HL-60/S4 treated with retinoic acid at 250 ng/mL for 4 days and 3 days (cell line): ENCODE results near the gene RAF1.
"Not testable (repeated sequence)": the region's sequence is repeated elsewhere in the genome, so short reads cannot be mapped to it uniquely, and the experiment has no call there.

Source experiments
- in situ Hi-C: fragments of 300-500 bp; cut with MboI; formaldehyde crosslinking; loops from 2 replicates; pipeline ENCODE4 v1.7.0; 2022; ENCODE audit warnings: low sequenced_read_pairs

Gene RAF1

DNA sequence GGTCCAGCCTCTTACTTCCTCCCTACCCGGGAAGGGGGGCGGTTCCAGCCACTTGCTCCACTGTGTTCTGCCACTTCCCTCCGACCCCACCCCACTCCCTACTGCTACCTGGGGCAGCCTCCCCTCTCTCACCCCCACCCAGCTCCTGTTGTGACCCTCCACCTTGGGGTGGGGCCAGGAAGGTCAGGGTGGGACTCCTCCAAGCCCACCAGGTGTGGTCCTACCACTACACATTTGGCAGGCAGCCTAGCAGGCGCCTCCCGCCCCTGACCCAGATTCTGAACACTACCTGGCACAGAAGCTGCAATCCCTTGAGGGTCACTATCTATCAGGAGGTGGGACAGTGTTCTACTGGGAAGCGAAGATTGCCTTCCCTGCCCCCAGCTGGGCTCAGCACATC, 13.7 kb upstream of the RAF1 start:
- in situ Hi-C loops, result no loop called here

DNA sequence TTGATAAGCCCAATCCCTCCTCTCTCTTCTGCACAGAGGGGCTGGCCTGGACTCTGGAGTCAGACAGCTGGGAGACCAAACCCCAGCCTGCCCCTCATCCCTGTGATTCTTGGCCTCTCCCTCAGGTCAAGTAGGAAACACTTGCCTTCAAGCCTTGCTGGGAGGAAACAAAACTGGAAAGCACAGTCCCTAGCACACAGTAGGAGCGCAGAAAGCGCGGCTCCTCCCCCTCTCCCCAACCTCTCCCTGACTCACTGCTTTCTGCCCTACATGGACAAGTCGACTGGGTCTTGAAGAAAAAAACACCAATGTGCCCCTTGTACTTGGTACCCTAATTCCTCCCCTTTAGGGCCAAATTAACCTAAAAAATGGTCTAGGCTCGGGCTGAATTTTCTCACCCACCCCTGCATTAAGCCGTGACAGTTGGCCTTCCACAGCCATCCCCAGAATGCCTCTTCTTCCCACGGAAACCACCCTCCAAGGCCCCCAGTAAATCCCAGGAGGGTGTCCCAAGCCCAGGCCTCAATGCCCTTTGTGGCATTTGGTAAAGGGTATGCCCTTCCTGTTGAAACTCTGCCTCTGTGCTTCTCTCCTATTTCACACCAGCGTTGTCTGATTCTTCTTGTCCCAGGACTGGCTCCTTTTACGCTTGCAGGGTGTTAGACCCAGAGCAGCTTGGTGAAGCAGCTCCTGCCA, 11.3 kb upstream of the RAF1 start:
- in situ Hi-C loops, result no loop called here

DNA sequence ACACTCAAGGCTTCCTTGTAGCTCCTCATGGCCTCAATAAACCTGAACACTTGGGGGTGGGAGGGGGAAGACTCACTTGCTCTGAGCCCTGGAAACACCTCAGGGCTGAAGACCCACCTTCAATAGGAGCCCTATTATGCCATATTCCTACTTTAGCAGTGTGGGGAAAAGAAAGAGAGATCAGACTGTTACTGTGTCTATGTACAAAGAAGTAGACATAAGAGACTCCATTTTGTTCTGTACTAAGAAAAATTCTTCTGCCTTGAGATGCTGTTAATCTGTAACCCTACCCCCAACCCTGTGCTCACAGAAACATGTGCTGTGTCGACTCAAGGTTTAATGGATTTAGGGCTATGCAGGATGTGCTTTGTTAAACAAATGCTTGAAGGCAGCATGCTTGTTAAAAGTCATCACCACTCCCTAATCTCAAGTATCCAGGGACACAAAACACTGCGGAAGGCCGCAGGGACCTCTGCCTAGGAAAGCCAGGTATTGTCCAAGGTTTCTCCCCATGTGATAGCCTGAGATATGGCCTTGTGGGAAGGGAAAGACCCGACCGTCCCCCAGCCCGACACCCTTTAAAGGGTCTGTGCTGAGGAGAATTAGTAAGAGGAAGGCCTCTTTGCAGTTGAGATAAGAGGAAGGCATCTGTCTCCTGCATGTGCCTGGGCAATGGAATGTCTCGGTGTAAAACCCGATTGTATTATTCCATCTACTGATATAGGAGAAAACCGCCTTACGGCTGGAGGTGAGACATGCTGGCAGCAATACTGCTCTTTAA, 10.2 kb upstream of the RAF1 start:
- in situ Hi-C loops, result not testable (repeated sequence)

DNA sequence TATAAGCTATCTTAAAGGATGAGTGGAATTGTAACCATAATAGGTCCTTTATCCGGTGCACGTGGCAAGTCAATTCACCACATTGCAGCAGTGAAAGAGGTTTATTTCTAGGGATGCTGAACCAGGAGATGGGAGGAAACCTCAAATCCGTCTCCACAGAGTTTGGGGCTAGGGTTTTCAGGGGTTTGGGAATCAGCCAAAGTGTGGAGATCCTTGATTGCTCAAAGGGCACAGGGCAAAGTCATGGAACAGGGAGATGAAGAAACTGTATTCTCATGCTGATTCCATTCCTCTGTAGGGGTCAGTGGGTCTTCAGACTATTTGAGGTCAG, 7.2 kb upstream of the RAF1 start:
- in situ Hi-C loops, result no loop called here

DNA sequence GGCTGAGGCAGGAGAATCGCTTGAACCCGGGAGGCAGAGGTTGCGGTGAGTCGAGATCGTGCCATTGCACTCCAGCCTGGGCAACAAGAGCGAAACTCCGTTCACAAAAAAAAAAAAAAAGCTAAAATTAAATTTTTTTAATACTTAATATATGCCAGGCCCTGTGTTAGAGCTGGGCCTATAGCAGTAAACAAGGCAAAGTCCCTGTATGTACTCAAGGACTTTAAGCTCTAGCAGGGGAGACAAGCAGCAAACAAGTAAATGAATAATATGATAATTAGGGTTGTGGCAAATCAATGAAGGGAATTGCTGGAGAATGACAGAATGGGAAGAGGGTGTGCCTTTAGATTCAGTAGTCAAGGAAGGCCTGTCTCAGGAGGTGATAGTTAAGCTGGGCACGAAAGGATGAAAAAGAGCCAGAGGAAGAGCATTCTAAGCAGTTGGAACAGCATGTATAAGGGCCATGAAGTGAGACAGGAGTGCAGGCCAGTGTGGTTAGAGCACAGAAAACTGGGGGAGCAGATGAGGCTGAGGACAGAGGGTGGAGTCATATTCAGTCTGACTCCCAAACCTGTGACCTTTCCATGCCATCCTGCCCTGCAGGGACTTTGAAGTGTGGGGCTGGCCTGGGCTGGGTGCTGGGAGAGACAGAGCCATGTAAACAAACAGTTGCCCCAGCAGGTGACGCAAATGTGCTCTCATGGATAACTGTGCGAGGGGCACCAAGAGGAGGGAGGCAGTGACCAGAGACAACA, 6.6 kb upstream of the RAF1 start:
- in situ Hi-C loops, result no loop called here

DNA sequence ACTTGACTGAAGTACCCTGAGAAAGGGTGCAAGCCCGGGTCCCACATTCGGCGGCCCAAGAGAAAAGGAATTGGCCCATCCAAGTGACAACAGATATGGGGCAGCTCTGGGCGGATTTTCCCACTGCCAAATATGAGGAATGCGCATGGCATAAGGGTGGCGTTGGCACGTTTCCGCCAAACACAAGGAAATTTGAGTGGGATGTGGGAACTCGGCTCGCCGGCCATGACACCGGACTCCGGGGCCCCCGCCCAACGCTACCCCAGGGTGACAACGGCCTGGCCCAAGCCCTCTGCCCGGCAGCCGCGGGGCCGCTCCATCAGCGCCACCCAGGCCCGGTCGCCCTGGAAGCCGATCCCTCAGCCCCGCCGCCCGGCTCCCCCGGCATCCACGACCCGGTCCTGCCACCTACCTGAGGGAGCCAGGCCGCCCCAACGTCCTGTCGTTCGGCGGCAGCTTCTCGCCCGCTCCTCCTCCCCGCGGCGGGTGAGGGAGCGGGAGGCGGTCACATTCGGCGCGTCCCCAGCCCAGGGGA, 449 bp downstream of the RAF1 start:
- in situ Hi-C loops, result no loop called here

DNA sequence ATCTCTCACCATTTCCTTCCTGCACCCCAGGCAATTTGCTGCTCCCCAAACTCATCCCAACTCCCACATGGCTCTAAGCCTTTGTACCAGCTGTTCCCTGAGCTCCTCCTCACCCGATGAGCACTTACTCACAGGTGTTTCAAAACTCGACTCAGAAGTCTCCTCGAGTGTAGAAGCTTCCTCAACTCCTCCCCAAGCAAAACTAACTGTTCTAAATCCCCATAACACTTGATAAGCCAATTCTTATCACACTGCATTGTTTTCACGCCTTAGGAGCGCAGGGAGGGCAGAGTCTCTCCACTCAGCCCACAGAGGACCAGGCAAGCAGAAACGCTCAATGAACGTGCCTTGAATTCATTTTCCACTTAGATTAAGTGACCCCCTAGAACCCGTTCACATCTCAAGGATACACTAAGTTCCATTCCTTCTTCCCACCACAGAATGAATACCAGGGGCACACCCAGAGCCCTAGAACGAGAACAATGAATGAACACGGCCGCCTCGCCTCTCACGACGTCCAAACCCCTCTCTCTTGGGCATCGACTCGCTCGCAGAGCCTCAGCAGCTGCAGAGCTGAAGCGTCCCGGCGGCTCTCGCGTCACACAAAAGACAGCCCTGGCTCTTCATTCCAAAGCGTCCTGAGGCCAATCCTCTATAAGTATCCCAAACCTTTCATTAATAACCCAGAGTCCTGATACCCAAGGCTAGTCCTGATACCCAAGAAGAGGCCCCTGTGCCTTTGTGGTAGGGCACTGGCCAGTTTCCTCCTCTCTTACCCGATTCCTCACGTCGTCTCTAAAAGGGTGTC, 1.1 kb downstream of the RAF1 start:
- in situ Hi-C loops, result no loop called here

DNA sequence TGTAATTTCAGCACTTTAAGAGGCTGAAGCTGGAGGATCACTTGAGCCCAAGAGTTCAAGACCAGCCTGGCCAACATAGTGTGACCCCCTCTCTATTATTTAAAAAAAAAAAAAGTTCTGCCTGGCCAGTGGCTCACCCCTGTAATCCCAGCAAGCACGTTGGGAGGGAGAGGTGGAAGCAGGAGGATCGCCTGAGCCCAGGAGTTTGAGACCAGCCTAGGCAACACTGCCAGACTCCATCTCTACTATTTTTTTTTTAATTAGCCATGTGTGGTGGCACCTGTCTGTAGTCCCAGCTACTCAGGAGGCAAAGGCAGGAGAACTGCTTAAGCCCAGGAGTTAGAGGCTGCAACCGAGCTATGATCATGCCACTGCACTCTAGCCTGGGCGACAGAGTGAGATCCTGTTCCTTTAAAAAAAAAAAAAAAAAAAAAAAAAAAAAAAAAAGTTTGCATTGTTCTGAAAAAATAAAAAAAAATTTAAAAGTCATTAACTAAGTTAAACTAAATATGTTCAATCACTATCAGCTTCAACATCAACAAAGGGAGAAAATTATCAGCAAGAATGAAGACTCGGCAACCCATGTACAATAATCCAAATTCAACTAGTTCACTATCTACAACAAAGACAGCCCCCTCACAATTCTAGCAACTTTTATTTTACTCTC, 1.9 kb downstream of the RAF1 start:
- in situ Hi-C loops, result no loop called here

DNA sequence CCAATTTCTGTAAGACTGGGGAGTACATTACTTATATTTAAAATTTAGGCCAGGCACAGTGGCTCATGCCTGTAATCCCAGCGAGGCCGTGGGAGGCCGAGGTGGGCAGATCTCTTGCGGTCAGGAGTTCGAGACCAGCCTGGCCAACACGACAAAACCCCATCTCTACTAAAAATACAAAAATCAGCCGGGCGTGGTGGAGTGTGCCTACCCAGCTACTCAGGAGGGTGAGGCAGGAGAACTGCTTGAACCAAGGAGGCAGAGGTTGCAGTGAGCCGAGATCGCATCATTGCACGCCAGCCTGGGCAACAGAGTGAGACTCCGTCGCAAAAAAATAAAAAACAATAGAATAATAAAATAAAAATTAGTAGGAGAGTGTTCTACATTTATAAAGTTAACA, 2.5 kb downstream of the RAF1 start:
- in situ Hi-C loops, result not testable (repeated sequence)

DNA sequence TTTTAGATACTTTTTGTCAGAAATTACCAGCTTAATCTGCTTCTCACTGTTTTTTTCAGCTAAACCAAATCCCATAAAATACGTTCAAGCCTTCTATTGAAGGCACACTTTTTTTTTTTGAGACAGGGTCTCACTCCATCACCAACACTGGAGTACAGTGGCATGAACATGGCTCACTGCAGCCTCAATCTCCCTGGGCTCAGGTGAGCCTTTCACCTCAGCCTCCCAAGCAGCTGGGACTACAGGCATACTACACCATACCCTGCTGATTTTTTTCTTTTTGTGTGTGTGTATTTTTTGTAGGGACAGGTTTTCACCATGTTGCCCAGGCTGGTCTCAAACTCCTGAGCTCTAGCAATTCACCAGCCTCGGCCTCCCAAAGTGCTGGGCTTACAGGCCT, 3.7 kb downstream of the RAF1 start:
- in situ Hi-C loops, result no loop called here

DNA sequence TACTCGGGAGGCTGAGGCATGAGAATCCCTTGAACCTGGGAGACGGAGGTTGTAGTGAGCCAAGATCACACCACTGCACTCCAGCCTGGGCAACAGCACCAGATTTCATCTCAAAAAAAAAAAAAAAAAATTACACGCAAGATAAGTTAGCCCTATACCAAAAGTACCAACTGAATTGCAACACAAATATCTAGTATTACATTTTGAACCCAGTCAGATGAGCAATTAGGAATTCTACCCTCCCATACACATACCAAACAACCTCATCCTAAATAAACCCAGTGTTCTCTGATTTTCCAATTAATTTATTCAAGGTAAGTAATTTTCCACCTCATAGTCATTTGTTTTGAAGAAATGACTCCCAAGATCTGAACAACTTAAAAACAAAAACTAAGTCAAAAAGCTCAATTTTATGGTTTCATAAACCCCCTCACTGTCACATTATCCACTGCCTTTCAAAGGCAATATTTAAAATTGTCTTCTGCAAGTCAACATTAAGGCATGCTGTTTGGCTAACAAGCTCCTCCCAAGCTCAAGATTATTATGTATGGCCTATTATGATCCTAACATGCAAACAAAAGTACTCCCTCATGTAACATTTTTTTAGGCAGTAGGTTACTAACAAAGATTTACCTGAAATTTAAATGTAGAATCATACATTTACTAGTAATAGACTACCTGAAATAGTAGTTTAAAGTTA, 4.5 kb downstream of the RAF1 start:
- in situ Hi-C loops, result no loop called here

DNA sequence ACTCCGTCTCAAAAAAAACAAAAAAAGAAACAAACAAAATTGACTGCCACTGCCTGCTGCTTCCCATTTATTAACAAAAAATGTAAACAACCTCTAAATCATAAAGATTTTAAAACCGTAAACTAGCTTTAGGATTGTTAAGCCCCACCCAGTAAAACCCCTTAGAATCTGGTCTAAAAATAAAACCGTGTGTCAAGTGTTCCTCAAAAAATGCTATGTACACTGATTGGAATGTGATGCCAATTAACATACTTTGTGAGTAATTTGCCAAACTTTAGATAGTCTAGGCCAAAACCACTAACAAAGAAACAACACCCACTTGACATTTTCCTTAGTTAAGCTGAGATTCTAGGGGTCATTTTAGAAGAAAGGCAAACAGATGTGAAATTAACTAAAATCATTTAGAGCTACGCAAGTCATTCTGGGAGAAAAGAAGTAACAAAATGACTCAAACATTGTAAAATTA, 5.3 kb downstream of the RAF1 start:
- in situ Hi-C loops, result no loop called here

DNA sequence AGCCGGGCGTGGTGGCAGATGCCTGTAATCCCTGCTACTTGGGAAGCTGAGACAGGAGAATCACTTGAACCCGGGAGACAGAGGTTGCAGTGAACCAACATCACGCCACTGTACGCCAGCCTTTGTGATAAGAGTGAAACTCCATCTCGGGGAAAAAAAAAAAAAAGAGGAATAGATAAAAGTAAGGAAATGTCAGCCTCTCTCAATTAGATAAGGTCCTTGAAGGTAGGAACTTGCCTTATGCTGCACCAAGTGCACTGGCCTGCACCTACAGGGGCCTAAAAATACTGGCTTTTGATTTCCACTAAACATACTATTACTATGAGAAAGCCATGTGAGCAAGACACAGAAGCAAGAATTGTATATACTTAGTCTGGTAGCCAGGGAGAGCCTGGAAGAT, 7.1 kb downstream of the RAF1 start:
- in situ Hi-C loops, result no loop called here

DNA sequence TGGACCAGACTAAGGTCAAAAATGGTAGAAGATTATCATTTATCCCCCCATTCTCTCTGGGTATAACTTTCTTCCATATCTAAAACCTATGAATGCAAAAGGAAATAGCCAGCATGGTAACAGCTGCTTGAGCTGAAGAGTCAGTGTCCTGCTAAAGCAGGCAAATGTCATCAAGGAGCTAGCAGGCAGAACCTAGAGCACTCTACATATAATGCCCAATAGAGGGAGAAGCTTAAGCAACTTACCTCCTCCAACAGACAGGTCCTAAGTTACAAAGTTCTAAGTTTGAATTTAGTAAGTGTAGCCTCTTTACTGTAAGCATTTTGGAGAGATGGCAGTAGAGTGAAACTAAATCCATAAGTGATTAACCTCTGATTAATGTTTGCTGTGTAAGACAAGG, 7.7 kb downstream of the RAF1 start:
- in situ Hi-C loops, result no loop called here

DNA sequence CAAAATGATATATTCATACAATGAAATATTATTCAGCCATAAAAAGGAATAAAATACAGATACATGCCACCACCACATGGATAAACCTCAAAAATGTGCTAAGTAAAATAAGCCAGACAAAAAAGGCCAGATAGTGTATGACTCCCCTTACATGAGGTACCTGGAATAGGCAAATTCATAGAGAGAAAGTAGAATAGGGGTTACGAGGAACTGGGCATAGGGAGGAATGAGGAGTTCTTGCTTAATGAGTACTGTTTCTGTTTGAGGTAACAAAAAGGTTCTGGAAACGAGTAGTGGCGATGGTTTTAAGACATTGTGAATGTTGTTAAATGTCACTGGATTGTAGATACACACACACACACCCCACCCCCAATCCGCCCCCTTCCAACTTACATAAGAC, 8.2 kb downstream of the RAF1 start:
- in situ Hi-C loops, result no loop called here

DNA sequence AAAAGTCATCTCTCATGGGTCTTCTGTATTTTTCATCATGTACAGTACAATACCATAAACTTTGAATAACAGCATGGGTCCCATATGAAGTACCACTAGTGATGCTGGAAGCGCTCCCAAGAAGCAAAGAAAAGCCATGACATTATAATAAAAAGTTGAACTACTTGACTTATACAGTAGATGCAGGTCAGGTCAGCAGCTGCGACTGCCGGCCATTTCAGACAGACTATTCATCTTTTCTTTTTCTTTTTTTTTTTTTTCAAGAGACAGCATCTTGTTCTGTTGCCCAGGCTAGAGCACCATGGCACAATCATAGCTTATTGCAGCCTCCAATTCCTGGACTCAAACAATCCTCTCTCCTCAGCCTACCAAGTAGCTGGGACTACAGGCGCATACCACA, 10.2 kb downstream of the RAF1 start:
- in situ Hi-C loops, result no loop called here

DNA sequence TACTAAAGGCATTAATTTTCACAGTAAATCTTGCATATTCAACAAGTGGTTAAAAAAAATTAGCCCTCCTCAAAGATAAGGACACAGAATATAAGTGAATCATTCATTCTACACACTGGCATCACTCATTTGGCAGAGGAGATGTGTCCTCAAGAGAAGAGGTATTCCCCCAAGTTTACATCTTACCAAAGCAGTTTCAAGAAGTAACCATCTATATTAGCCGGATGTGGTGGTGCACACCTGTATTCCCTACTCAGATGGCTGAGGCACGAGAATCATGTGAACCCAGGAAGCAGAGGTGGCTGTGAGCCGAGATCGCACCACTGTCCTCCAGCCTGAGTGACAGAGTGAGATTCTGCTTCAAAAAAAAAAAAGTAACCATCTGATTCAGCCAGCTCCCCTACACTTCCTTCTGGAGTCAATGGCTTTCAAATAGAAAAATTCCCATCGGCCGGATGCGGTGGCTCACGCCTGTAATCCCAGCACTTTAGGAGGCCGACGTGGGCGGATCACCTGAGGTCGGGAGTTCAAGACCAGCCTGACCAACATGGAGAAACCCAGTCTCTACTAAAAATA, 15.4 kb downstream of the RAF1 start:
- in situ Hi-C loops, result no loop called here

DNA sequence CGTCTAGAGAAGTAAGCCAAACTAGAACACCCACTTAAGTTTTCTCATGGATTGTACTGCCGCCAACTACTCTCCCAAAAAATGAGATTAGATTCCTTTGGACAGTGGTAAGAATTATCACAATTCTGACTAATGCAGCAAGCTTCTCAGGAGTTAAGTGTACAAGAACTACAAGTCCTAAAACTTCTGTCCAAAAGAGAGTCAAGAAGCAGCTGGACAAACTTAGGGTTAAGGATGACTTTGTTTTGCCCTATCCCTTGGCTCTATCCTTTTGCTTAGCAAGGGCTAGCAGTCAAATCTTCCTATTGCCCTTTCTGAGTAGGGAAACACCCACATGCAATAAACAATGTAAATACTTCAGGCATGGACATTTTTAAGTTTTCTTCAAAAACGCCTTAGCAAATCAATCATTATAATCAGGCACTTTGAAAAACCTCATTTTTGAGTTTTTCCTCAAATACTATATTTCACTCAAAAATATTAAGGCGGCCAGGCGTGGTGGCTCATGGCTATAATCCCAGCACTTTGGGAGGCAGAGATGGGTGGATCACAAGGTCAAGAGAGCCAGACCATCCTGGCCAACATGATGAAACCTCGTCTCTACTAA, 19.5 kb downstream of the RAF1 start:
- in situ Hi-C loops, result no loop called here

DNA sequence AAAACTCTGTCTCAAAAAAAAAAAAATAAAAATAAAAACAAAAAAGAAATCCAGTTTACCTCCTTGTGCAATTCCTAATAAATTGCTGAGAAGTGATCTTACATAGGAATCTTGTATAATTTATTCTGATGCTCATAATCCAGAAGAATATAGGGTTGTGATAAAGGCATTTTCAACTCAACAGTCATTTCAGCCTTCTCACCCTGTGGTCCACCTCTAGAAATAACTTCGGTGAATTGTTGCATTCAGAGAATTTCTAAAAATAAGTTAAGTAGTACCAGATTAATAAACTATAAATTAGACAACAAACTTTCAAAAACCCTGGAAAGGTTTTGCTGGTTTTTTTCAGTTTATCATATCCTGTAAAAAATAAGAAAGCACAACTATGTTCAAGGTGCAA, 20.2 kb downstream of the RAF1 start:
- in situ Hi-C loops, result no loop called here
